HK-2 (cell line): Measurements from ENCODE around the gene RSU1.
"Not testable (repeated sequence)": the region's sequence is repeated elsewhere in the genome, so short reads cannot be mapped to it uniquely, and the experiment has no call there.

Source experiments
- DNase-seq: peaks from one replicate; pipeline ENCODE4 v3.0.0-alpha.2; 2018; ENCODE audit not compliant: unreplicated experiment

RSU1 gene

DNA sequence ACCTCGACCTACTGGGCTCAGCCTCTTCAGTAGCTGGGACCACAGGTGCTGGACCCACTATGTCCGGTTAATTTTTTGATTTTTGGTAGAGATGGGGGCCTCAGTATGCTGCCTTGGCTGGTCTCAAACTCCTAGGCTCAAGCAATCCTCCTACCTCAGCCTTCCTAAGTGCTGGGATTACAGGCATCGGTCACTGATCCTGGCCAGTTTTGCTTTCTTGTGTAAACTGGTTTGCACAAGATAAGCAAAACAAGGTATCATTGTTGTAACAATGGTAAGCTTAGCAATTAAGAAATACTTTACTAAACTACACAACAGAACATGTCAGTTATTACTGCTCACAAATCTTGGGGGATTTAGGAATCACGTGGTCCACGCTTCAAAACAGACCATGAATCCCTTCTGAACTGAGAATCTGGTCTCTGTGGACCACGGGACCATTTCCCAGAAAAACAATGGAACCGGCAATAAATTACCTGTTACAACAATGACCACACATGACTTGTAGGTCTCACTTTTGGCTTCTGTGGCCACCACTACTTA is 36.8 kb downstream of the RSU1 start:
- no peak for DNase-seq

DNA sequence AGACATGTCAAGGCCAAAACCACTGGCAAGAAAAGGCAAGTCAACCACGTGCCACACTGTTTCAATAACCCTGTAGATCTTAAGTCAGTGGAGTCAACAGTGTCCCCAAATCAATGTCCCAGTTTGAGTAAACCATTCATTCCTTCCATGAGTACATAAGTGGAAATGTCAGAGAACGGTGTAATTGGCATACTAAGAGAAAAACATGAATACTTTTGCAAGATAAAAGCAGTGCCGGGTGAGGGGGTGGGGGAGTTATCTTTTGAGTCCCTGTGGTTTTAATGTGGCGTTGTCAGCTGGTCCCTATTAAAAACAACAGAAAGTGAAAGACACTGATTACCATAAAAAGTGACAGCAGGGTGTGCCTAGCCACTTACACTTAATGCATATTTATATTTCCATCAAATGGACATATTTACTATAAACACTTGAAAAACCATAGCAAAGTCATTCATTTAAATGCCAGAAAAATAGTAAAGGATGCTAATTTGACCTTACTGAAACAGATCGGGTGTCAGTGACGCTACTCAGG is 37.8 kb downstream of the RSU1 start:
- DNase-seq, result no peak

DNA sequence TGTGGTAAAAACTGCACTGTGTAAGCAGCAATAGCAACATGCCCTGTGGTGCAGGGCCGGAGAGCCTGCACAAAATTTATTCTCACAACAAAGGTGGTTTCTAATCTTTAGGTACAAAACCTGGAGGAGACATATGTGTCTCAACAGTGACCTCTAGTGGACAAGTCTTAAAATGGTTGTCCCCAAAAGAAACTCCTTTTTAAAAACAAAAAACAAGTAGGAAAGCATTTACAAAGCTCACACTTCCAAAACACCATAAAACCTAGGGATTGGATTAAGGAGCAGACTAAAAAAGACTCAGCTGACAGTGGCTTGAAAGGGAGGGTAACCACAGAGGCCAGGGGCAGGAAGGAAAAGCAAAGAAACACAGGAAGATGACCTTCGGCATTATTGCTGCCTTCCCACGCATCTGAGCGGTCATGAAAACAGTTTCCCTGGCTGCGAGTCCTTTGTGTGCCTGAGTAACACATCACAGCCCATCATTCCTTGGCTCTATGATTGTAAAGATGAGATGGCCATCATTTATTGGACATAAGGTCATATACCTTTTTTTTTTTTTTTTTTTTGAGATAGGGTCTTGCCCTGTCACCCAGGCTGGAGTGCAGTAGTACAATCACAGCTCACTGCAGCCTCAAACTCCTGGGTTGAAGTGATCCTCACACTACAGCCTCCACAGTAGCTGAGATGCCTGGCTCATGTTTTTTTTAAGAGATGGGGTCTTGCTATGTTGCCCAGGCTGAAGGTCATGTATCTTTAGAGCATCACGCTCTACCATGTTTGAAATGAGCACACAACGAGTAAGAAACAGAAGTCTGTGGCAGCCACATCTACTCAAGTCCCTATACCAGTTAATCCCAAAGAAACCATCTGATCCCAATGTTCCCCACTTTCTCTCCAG is 39.5 kb downstream of the RSU1 start:
- peak; percentile 0 for DNase-seq

DNA sequence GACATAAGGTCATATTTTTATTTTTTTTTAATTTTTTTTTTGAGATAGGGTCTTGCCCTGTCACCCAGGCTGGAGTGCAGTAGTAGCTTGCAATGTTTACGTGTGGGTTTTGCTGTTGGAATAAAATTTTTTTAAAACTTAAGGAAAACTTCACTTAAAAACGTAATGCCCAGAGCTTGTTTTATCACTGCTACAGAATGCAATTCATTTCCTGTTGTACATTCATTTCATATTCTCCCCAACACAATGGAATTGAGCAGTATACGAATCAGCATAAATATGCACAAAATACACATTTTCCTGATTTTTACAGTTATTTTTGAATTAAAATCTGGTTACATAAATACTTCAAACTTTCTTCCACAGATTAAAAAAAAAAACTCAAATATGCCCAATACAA is 40.3 kb downstream of the RSU1 start:
- no peak for DNase-seq

DNA sequence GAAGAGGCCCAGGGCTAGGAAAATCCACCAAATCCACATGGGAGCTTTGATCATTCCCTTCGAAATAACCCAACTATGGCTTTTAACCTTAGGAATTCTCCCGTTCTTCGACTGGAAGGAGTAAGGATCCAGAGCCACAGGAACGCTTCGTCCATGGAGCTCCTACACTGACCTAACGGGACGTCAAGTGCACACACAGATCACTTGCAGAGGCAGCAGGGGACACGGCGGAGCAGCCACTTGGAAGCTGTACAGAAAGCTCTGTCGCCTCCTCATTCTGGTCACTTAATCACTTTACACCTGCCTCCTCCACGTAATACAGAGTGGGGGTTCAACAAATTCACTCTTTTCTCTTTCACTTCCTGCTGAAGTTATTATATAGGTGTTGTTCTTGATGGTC is 43.9 kb downstream of the RSU1 start:
- DNase-seq, result no peak

DNA sequence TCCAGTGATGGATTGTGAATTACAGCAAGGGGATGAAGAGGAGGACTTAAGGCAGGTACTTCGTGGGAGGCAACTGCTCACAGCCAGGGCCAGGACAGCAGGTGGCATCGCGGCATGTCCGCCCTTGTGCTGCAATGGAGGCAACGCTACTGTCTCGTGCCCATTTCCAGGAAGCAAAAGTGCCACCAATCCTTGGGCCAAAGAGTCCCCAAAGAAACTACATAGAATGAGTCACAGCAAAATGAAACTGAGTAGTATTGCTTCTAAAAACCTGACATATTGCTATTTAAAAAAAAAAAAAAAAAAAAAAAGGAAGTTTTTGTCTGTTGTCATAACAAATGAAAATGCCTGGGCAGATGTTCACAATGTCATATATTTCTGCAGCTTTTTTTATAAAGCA is 46.6 kb downstream of the RSU1 start:
- DNase-seq, result no peak

DNA sequence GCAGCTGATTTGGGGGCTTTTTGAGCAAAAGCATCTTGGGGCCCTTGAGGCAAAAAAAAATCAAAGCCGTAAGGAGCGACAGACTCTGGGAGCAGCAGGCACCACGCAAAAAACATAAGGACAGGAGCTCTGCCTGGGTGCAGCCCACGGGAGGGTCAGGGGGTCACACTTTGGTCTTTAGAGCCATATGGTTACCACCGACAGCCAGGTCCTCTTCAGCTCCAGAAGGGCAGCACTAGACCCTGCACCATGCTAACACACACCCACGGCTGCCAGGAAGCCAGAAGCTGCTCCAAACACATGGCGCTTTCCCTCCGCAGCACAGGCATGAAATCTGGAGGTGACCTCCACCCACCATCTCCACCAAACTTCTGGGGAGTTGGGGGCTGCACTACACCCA is 47.1 kb downstream of the RSU1 start:
- DNase-seq, result no peak

DNA sequence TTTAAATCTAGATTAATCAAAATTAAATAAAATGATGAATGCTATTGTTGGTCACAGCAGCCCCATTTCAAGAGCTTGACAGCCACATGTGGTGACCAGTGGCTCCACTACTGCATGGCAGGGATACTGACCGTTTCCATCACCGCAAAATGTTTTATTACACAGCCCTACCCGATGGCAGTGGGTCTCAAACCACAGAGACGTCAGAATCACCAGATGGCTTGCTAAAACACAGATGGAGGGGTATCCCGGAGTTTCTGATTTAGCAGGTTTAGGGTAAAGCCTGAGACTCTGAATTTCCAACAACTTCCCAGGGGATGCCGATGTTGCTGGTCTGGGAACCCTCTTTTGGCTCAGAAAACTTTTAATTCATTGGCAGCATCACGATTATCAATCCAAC is 47.9 kb downstream of the RSU1 start:
- no peak for DNase-seq

DNA sequence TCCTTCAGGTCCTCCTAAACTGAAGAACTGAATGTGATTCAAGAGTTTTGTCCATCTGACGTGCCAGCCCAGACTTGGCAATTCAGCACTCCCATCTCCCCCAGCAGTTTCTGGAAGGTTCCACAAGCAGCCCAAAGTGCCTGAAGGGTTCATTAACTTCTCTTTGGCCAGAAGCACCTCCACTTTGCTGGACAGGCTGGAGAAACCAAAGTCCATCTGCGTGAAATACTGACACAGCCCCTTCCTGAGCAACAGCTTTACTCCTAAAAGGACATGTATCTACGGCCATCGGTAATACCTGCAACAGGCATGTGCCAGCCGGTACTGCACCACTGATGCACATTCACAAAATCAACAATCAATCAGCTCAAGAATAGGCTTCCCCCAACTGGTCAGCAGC is 48.5 kb downstream of the RSU1 start:
- DNase-seq, result no peak

DNA sequence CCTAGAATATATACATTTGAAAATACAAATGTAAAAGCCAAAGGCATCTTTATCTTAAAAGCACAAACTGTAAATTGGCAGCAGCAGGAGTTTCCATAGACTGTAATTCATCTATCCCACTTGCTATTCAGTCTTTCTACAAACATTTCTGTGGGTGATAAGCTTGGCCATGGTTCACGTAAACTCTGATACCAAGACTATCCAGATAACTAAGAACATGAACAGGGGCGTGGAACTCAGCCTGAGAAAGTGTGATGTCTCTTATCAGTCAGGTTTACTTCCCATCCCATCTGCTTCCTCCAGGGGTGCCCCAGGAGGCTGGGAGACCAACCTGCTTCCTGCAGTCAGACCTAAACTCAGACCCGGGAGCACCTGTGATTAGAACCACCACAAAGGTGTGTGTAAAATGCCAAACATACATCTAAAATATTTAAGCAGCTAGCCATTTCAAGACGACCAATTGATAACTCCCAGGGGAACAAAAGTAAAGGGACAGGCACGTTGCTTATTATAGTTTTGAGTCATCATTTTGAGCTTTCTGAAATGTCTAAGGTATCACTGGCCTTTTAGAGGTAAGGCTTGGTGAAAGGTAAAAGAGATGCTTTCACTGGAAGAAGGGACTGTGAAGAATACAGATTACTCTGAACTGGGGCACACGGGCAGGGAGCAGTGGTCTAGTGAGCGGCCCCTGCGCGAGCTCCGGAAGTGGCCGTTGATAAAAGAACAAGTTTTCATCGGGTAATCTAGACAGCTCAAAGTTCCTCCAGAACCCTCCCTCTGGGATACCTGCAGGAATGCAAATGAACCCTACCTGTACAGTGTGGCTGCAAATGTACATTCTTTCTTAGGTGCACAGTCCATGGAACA is 51.5 kb downstream of the RSU1 start:
- DNase-seq, result no peak

DNA sequence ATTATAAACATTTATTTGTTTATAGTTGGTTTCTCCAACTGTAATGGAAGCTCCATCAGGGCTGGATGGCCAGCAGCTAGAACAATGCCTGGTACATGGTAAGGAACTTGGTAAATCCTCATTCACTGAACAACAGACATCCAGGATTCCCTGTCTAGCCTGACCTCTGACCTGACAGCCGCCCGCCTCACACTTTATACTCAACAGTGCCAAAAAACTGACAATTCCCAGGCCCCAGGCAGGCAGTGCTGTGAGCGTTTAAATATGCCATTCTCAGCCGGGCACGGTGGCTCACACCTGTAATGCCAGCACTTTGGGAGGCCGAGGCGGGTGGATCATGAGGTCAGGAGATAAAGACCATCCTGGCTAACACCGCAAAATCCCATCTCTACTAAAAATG is 55.9 kb downstream of the RSU1 start:
- no peak for DNase-seq

DNA sequence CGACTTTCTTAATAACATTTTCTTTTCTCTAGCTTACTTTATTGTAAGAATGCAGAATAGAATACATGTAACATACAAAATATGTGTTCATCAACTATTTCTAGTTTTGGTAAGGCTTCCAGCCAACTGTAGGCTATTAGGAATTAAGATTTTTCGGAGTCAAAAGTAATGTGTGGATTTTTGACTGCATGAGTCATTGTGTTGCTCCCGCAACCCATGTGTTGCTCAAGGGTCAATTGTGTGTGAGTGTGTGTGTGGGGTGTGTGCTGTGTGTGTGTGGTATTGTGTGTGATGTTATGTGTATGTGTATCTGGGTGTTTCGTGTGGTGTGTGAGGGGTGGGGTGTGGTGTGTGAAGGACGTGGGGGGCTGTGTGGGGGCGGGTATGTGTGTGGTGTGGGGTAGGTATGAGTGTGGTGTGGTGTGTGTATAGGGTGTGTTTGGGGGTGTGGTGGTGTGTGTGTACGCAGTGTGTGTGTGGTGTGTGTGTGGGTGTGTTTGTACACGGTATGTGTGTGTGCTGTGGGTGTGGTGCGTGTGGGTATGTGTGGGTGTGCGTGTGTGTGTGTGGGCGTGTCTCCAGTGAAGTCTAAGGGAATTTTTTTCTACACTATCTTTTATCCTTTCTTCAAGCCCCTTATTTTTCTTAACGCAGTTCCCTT is 60.5 kb downstream of the RSU1 start:
- DNase-seq, result no peak

DNA sequence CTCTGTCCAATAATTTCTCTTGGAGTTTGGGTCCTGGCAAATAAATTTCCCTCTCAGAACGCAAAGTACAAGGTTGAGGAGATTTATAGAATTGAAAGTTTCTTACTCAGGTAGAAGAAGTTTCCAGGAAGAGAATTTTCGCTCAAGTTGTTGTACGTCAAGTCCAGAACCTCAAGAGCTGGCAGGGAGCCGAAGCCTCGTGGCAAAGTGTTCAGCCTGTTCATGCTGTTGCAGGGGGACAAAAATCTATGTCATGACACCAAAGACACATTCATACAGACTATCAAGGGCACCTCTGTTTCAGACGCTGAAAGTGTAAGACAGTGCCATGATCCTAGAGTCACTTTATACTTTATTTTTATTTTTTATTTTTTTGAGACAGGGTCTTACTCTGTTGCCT is 62.5 kb downstream of the RSU1 start:
- DNase-seq, result no peak

DNA sequence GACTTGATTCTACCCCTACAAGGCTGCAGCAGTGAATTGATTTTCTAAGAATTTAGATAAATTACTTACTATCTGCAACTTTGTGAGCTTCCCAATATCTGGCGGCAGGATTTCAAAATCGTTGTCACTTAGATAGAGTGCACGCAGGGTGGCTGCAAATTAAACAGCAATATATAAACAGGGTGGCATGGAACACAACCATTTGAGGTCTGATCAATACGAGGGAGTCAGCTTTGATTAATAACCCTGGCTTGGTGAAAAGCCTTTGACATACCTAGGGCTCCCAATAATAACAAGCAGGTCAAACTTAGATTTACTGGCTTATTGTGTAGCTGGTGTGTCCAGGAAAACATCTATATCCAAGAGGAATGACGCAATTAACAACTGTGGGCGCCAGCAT is 64.4 kb downstream of the RSU1 start:
- DNase-seq, result not testable (repeated sequence)

DNA sequence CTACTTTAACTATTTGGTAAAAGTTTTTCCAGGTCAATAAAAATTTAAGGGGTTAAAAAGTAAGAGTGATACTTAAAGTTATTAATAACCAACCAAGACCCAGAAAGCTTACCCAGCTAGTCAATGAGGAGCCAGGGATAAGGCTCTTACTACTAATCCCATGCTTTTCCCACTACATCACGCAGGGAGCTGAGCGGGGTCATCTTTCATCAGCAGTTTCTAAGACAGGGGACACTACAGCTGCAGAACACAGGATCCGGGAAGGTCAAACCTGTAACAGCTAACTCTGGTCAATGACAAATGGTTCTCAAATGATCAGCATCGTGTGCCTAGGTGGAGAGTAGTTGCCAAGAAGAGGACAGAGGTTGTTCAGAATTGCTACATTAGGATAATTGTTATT is 65.1 kb downstream of the RSU1 start:
- DNase-seq, result no peak

DNA sequence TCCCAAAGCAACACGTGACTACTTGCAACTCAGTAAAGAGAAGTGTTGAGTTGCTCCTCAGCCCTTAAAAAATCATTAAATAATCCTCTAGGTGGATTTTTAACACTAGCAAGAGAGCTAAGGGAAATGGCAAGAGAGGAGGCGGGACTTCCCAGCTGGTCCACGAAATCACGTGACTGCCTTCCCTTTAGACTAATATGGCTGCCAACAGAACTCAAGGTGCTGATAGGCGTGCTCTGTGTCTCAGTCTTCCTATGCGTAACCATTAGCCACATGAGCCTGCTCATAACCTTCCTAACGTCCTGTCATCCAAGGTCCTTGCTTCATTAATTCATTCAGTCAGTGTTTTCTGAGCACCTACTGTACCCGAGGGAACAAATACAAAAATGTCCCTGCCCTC is 66.0 kb downstream of the RSU1 start:
- DNase-seq, result no peak

DNA sequence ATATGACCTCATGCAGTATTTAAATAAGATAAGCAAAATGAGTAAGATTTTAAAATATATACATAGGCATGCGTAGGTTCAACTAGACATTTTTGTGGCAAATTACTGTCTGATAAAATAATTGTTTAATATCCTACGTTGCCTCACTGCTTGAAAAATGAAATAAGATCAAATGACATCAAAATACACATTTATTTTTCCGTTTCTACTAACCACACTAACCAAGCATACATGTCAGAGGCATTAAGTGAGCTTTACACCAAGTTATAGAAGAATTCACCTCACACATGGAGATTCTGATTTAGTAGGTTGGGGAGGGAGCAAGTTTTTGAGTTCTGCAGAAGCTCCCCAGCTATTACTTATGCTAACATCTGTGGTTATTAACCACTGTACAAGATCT is 66.8 kb downstream of the RSU1 start:
- DNase-seq, result no peak

DNA sequence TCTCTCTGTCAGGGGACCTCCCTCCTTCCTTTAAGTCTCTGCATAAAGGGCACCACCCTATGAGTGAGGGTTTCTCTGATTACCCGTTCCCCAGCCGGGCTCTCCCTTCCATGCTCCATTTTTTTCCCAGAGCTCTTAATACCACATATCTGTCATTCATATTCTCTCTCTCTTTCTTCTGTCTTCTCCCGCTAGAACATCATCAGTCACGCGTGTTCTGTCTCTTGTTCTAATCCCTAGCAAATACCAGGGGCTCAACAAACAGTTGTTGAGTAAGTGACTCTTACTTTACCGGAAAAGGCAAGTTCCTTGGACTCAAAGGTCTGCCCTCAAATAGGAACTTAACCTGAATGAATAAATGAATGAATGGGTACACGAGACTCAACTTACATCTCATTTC is 68.5 kb downstream of the RSU1 start:
- no peak for DNase-seq

DNA sequence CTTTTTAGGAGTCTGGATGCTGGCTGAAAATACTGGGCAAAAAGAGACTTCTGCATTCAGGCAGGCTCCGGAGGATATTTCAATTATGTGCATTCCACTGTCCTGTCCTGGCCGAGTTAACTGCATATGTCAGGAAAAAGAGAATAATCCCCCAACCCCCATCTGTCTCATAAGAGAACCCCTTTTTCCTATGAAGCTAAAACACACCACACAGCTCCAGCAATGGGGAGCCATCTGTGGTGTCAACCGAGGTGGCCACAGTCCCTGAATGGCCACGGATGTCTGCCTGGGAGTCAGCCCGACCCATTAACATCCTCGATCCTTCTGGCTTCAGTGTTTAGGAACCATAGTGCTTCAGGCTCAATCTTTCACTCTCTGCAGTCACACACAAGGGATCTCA is 70.4 kb downstream of the RSU1 start:
- no peak for DNase-seq

DNA sequence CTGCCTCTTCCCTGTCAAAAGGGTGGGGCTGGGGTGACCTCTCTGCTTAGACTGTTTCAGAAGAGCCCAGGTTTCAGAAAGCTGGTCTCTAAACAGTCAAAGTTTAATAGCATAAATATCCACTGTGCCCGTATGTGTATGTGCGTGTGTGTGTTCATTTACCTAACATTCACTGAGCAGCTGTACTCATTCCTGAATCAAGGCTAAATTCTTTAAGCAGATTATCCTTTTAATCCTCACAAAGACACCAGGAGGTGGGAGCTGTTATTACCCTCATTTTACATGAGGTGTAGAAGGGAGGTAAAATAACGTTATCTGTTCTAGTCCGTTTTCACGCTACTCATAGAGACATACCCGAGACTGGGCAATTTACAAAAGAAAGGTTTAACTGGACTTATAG is 72.2 kb downstream of the RSU1 start:
- no peak for DNase-seq

DNA sequence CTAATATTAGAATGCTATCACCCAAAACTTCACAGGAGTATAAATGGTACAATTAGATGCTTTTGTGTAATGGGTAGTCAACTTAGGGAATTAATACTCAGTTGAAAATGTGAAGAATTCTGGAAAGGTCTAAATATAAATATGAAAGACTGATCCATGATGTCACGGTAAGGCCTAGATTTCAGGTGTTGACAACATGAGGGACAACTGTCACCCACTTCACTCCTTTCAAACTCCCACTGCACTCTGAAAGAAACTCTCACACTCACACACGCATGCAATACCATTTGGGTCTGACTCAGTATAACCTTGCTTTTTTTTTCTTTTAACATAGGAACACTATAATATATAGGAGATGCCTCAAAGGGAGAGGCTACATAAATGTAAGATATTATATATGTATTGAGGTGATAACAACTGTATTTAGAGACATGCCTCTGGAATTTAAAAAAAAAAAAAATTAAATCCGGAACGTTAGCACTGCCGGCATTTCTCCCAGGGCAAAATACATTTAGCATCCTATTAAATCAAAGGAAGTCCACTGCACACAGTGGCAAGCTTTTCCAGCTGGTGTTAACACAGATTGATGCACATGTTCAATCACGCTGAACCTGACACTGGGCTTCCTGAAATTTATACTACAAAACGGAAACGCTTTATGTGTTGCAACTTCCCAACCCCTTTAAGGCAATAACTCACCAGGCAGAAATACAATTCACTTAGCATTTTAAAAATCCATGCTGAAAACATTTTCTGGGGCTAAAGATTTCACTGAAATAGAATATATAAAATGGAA is 74.9 kb downstream of the RSU1 start:
- DNase-seq, result no peak
